Fibroblast of skin of left quadriceps (primary cell): Measurements from ENCODE around the gene IPO9.
"Not testable (repeated sequence)": the region's sequence is repeated elsewhere in the genome, so short reads cannot be mapped to it uniquely, and the experiment has no call there.

Experiments
- DNase-seq, 2 experiments: peaks; one replicate each; pipeline ENCODE4 v3.0.0-alpha.2; 2013; ENCODE audit warnings: low read depth in 2 of 2

IPO9 gene

GRCh38 chr1:201809876-201810275 lies 19.1 kb upstream of the IPO9 start:
- DNase-seq = no peak

- DNase-seq = no peak
Measured at GRCh38 chr1:201810466-201811216, 18.3 kb upstream of the IPO9 start.

GRCh38 chr1:201813226-201813625 lies 15.7 kb upstream of the IPO9 start:
- DNase-seq = no peak

- no peak for DNase-seq
Measured at GRCh38 chr1:201816309-201816854, 12.6 kb upstream of the IPO9 start.

- no peak for DNase-seq
Measured at GRCh38 chr1:201818971-201819750, 9.8 kb upstream of the IPO9 start.

GRCh38 chr1:201820413-201820812 lies 8.5 kb upstream of the IPO9 start:
- DNase-seq = no peak

GRCh38 chr1:201825245-201825644 lies 3.7 kb upstream of the IPO9 start:
- no peak for DNase-seq

GRCh38 chr1:201826830-201827229 lies 2.1 kb upstream of the IPO9 start:
- no peak for DNase-seq

GRCh38 chr1:201827321-201828216 lies 1.4 kb upstream of the IPO9 start:
- DNase-seq = no peak

- DNase-seq = no peak
Measured at GRCh38 chr1:201828217-201828819, 639 bp upstream of the IPO9 start.

GRCh38 chr1:201831371-201831770 lies 2.4 kb downstream of the IPO9 start:
- no peak for DNase-seq

GRCh38 chr1:201834621-201835020 lies 5.7 kb downstream of the IPO9 start:
- DNase-seq = no peak

GRCh38 chr1:201838381-201838780 lies 9.4 kb downstream of the IPO9 start:
- no peak for DNase-seq

- DNase-seq = not testable (repeated sequence)
Measured at GRCh38 chr1:201839089-201839488, 10.1 kb downstream of the IPO9 start.

- no peak for DNase-seq
Measured at GRCh38 chr1:201840055-201840454, 11.1 kb downstream of the IPO9 start.

- DNase-seq = no peak
Measured at GRCh38 chr1:201840490-201840889, 11.5 kb downstream of the IPO9 start.

GRCh38 chr1:201841265-201841912 lies 12.4 kb downstream of the IPO9 start:
- DNase-seq = no peak

GRCh38 chr1:201842472-201843027 lies 13.6 kb downstream of the IPO9 start:
- no peak for DNase-seq

GRCh38 chr1:201845331-201846083 lies 16.6 kb downstream of the IPO9 start:
- no peak for DNase-seq

GRCh38 chr1:201847150-201847549 lies 18.2 kb downstream of the IPO9 start:
- no peak for DNase-seq
